ENCODE measurements around the gene PIPOX.

PIPOX gene

GRCh38 chr17:29042679-29043538, at the start of gene PIPOX:
Gene PIPOX (plus strand): TSS chr17:29043141. CDS start chr17:29043226, 85 bp downstream.
- no peak for DNase-seq (ENCODE audit: low spot score)

- no peak for DNase-seq (ENCODE audit: low spot score)
Observed at GRCh38 chr17:28993645-28994426, 49.1 kb upstream of the PIPOX start.

- DNase-seq (ENCODE audit: low spot score) = no peak
Observed at GRCh38 chr17:28996554-28997096, 46.3 kb upstream of the PIPOX start.

- no peak for DNase-seq (ENCODE audit: low spot score)
Observed at GRCh38 chr17:28997806-28998205, 45.1 kb upstream of the PIPOX start.

GRCh38 chr17:28999206-28999605, 43.7 kb upstream of the PIPOX start:
- DNase-seq (ENCODE audit: low spot score) = no peak

GRCh38 chr17:29000973-29001372, 42.0 kb upstream of the PIPOX start:
- DNase-seq (ENCODE audit: low spot score) = no peak

- no peak for DNase-seq (ENCODE audit: low spot score)
Observed at GRCh38 chr17:29002811-29003210, 40.1 kb upstream of the PIPOX start.

- DNase-seq (ENCODE audit: low spot score) = no peak
Observed at GRCh38 chr17:29003289-29003688, 39.7 kb upstream of the PIPOX start.

GRCh38 chr17:29004081-29004692, 38.8 kb upstream of the PIPOX start:
- peak; percentile 37 for DNase-seq (ENCODE audit: low spot score)

- DNase-seq (ENCODE audit: low spot score) = peak; percentile 89
Observed at GRCh38 chr17:29005936-29006511, 36.9 kb upstream of the PIPOX start, which contains the start of gene SEZ6. Gene SEZ6 (minus strand): TSS chr17:29006033. CDS start chr17:29005869, 164 bp downstream.

- no peak for DNase-seq (ENCODE audit: low spot score)
Observed at GRCh38 chr17:29007456-29007855, 35.5 kb upstream of the PIPOX start.

- DNase-seq (ENCODE audit: low spot score) = peak; percentile 70
Observed at GRCh38 chr17:29007860-29008455, 35.0 kb upstream of the PIPOX start.

GRCh38 chr17:29008591-29008990, 34.4 kb upstream of the PIPOX start:
- no peak for DNase-seq (ENCODE audit: low spot score)

- no peak for DNase-seq (ENCODE audit: low spot score)
Observed at GRCh38 chr17:29010129-29010528, 32.8 kb upstream of the PIPOX start.

- DNase-seq (ENCODE audit: low spot score) = no peak
Observed at GRCh38 chr17:29010586-29010985, 32.4 kb upstream of the PIPOX start.

GRCh38 chr17:29012535-29012934, 30.4 kb upstream of the PIPOX start:
- DNase-seq (ENCODE audit: low spot score) = no peak

GRCh38 chr17:29014716-29015115, 28.2 kb upstream of the PIPOX start:
- DNase-seq (ENCODE audit: low spot score) = no peak

- no peak for DNase-seq (ENCODE audit: low spot score)
Observed at GRCh38 chr17:29016345-29017210, 26.4 kb upstream of the PIPOX start.

- DNase-seq (ENCODE audit: low spot score) = no peak
Observed at GRCh38 chr17:29018788-29019474, 24.0 kb upstream of the PIPOX start.
